ENCODE data around the gene LCP2. TPM values are rescaled to one million over a fixed set of nuclear protein-coding genes. Genes with fewer than 3 reads are reported as not detected.

The LCP2 gene
- total RNA-seq, 1 experiment from 2014 or later: 0.72 TPM

- TF ChIP-seq CDX4 (CRISPR knock-in tag; IDR thresholded peaks at IDR 0.05; ENCODE audit: borderline replicate concordance) (no peak), ZNF512 (CRISPR knock-in tag; IDR thresholded peaks at IDR 0.05; ENCODE audit: borderline replicate concordance) (no peak), HMGA2 (CRISPR knock-in tag; IDR thresholded peaks at IDR 0.05) (no peak), NFE2L1 (CRISPR knock-in tag; IDR thresholded peaks at IDR 0.05) (no peak), PRRX2 (CRISPR knock-in tag; IDR thresholded peaks at IDR 0.05) (no peak)
Observed at GRCh38 chr5:170223906-170224305, 73.7 kb downstream of the LCP2 start (continued).

GRCh38 chr5:170223360-170223759 lies 74.2 kb downstream of the LCP2 start:
- peaks cover 19% of the 10 kb centered on the region for H3K27me3 Mint-ChIP-seq (ENCODE audit: low read depth)
- ChIA-PET CTCF (interaction anchor here (1.2 to 2.1 kb wide), 6 partner anchors 40 to 198 kb away, joined by 4 to 9 read pairs (median 6); no protein-coding TSS in a partner anchor), POLR2A (no interaction called here)
- no peak overlapping the region for H3K4me3 Mint-ChIP-seq
- ATAC-seq (no peak), DNase-seq (ENCODE audit: low spot score) (no peak)
- peaks cover 66% of the 10 kb centered on the region for H3K4me1 Mint-ChIP-seq
- TF ChIP-seq KAT7 (CRISPR knock-in tag; IDR thresholded peaks at IDR 0.05; ENCODE audit: borderline replicate concordance): no peak
- no peak for TF ChIP-seq ZNF219 (CRISPR knock-in tag; IDR thresholded peaks at IDR 0.05; ENCODE audit: borderline replicate concordance)
- no peak for TF ChIP-seq ZNF512 (CRISPR knock-in tag; IDR thresholded peaks at IDR 0.05; ENCODE audit: borderline replicate concordance)
- no peak for TF ChIP-seq ZNF416 (CRISPR knock-in tag; IDR thresholded peaks at IDR 0.05)
- TF ChIP-seq E2F1 (CRISPR knock-in tag; IDR thresholded peaks at IDR 0.05): no peak
- TF ChIP-seq EMX1 (CRISPR knock-in tag; IDR thresholded peaks at IDR 0.05): no peak
- TF ChIP-seq SMAD3 (CRISPR knock-in tag; IDR thresholded peaks at IDR 0.05; ENCODE audit: borderline replicate concordance): no peak
- no peak for TF ChIP-seq OVOL2 (CRISPR knock-in tag; IDR thresholded peaks at IDR 0.05; ENCODE audit: borderline replicate concordance)
- TF ChIP-seq FOXP1 (CRISPR knock-in tag; IDR thresholded peaks at IDR 0.05; ENCODE audit: borderline replicate concordance): no peak
- TF ChIP-seq ARID4B (CRISPR knock-in tag; IDR thresholded peaks at IDR 0.05; ENCODE audit: borderline replicate concordance): no peak
- no peak for TF ChIP-seq ELF4 (CRISPR knock-in tag; IDR thresholded peaks at IDR 0.05; ENCODE audit: low read depth)
- TF ChIP-seq SMAD4 (CRISPR knock-in tag; IDR thresholded peaks at IDR 0.05): no peak
- TF ChIP-seq IRF2 (CRISPR knock-in tag; IDR thresholded peaks at IDR 0.05; ENCODE audit: borderline replicate concordance, low read depth): no peak
- H3K9me3 Mint-ChIP-seq: no peaks in the 10 kb centered on the region
- H3K36me3 Mint-ChIP-seq: no peaks in the 10 kb centered on the region
- no peak overlapping the region for H3K27ac Mint-ChIP-seq

Data from WTC11 (cell line).